K562 (cell line): ENCODE results near the gene PDE5A. TPM values are rescaled to one million over a fixed set of nuclear protein-coding genes. Genes with fewer than 3 reads are reported as not detected.
"Not testable (repeated sequence)": the region's sequence is repeated elsewhere in the genome, so short reads cannot be mapped to it uniquely, and the experiment has no call there.

ENCODE experiments used
- ATAC-seq: fragments of 200-7000 bp; cut with Tn5 transposase; 3 replicates; pipeline ENCODE4 v1.9.1; 2020; ENCODE audit warnings: moderate library complexity
- BruUV-seq: library from RNA; stranded (reverse); fragments of 400-500 nt; replicated peaks from 2 replicates; lab custom pipeline; 2021; lab: Mats Ljungman, UMichigan
- CTCF ChIA-PET: fragments of 300-600 bp; formaldehyde crosslinking; extraction: SDS; loops from one replicate; lab custom pipeline; 2021; ENCODE audit warnings: low intra/inter-chr PET ratio; lab: Yijun Ruan, JAX
- POLR2A ChIA-PET: fragments of 300-600, 350-650 bp; sonication (Branson Sonifier 250); formaldehyde crosslinking; extraction: SDS; loops from one replicate; lab custom pipeline; 2021; ENCODE audit warnings: antibody characterized with exemption, inconsistent platforms; lab: Yijun Ruan, JAX
- DNase-seq, 4 experiments: peaks; one replicate each; pipeline versions ENCODE4 v3.0.0 to v3.0.0-alpha.2; 2011 to 2018; ENCODE audit warnings: low spot score in 3 of 4, mixed read lengths in 3 of 4; ENCODE audit errors: extremely low read depth in 1 of 4
- FAIRE-seq: peaks from 2 replicates; lab custom pipeline; 2011; peaks lifted over from hg19 to GRCh38; lab: Jason Lieb, UNC
- H2AFZ ChIP-seq: 2 replicates; pipeline ENCODE4 v1.6.0; 2011; ENCODE audit warnings: low read depth, low read length, control low read depth, inconsistent platforms
- H3K27ac ChIP-seq: fragments of 200-600 bp; 3 replicates; pipeline ENCODE4 v1.8.0; 2011; ENCODE audit warnings: low read depth, mild to moderate bottlenecking, control low read depth, inconsistent platforms, low read length, moderate library complexity, mixed read lengths; ENCODE audit errors: extremely low read depth
- H3K27me3 ChIP-seq, 2 experiments: fragments of 300-600 bp in 1 of 2; 2 replicates in 1 of 2; 3 replicates in 1 of 2; pipeline versions ENCODE4 v1.6.0 to v1.8.0; 2011; ENCODE audit warnings: inconsistent platforms in 2 of 2, low read length in 2 of 2, mild to moderate bottlenecking in 1 of 2, mixed read lengths in 1 of 2, moderate library complexity in 1 of 2; ENCODE audit not compliant: control insufficient read depth in 2 of 2, insufficient read depth in 2 of 2
- H3K36me3 ChIP-seq: fragments of 300-600 bp; 3 replicates; pipeline ENCODE4 v1.8.0; 2011; ENCODE audit warnings: mild to moderate bottlenecking, low read length, inconsistent platforms; ENCODE audit not compliant: control insufficient read depth, insufficient read depth
- H3K4me1 ChIP-seq, 2 experiments: fragments of 200-600 bp in 1 of 2; replicated peaks in 1 of 2; 2 replicates in 1 of 2; 3 replicates in 1 of 2; pipeline versions ENCODE4 v1.5.1 to v1.8.0; 2011; ENCODE audit warnings: inconsistent platforms in 2 of 2, low read length in 2 of 2, mild to moderate bottlenecking in 1 of 2, mixed read lengths in 1 of 2, moderate library complexity in 1 of 2; ENCODE audit not compliant: control insufficient read depth in 2 of 2, insufficient read depth in 2 of 2
- H3K4me2 ChIP-seq: 2 replicates; pipeline ENCODE4 v1.6.1; 2011; ENCODE audit warnings: low read length, control low read depth, inconsistent platforms, mixed read lengths; ENCODE audit not compliant: insufficient read depth
- H3K4me3 ChIP-seq: fragments of 200-600 bp; sonication (generic), shearing (Covaris generic); 2 replicates; pipeline ENCODE4 v1.5.1; 2016; ENCODE audit warnings: control low read depth, inconsistent platforms
- H3K79me2 ChIP-seq: fragments of 200-600 bp; 3 replicates; pipeline ENCODE4 v1.8.0; 2011; ENCODE audit warnings: low read length, inconsistent platforms; ENCODE audit not compliant: control insufficient read depth, insufficient read depth
- H3K9ac ChIP-seq, 2 experiments: 2 replicates each; pipeline versions ENCODE4 v1.6.0 to v1.6.1; 2011; ENCODE audit warnings: low read depth in 2 of 2, low read length in 2 of 2, control low read depth in 1 of 2, inconsistent platforms in 1 of 2, mild to moderate bottlenecking in 1 of 2, mixed read lengths in 1 of 2; ENCODE audit not compliant: insufficient read depth in 1 of 2
- H3K9me1 ChIP-seq: one replicate; pipeline ENCODE4 v1.6.0; 2011; ENCODE audit warnings: inconsistent platforms, mild to moderate bottlenecking, low read length, moderate library complexity; ENCODE audit not compliant: control insufficient read depth, insufficient read depth
- H3K9me3 ChIP-seq: replicated peaks from 2 replicates; pipeline ENCODE4 v1.5.1; 2011; ENCODE audit warnings: low read depth, low read length, inconsistent platforms; ENCODE audit not compliant: control insufficient read depth, insufficient read depth
- H4K20me1 ChIP-seq: replicated peaks from 2 replicates; pipeline ENCODE4 v1.6.1; 2011; ENCODE audit warnings: low read length, inconsistent platforms, mixed read lengths; ENCODE audit not compliant: control insufficient read depth, insufficient read depth
- MTA1 ChIP-seq: fragments of 450-650 bp; IDR thresholded peaks from 2 replicates; pipeline ENCODE4 v1.6.1; 2017; ENCODE audit warnings: borderline replicate concordance
- SAP30 ChIP-seq: fragments of 200-600 bp; sonication (generic); IDR thresholded peaks from 2 replicates; pipeline ENCODE4 v1.6.1; 2012; ENCODE audit warnings: borderline replicate concordance, low read depth, mild to moderate bottlenecking, moderate library complexity, low read length, control low read depth, inconsistent platforms; ENCODE audit not compliant: insufficient read depth, poor library complexity, severe bottlenecking
- in situ Hi-C: fragments of 300-500 bp; cut with MboI; formaldehyde crosslinking; loops from 4 replicates; pipeline ENCODE4 v1.15.0; 2018; ENCODE audit warnings: inconsistent platforms, mixed read lengths
- intact Hi-C: fragments of 100-400 bp; cut with micrococcal nuclease; formaldehyde crosslinking; loops from 2 replicates; pipeline ENCODE4 v1.14.2; 2022
- polyA plus RNA-seq, 8 experiments: library from polyadenylated mRNA; depleted of rRNA in 4 of 8; stranded (reverse) in 5 of 8; unstranded in 3 of 8; fragments of >200 nt; fragmentation: Nextera tagmentation in 2 of 8; fragmentation: Illumina TruSeq in 1 of 8; extraction: Ambion mirVana in 2 of 8; extraction: Trizol in 1 of 8; gene quantifications; 2 replicates each; pipeline versions ENCODE4 v1.2.1 to v1.2.3, GENCODE V29; 2011 to 2014; ENCODE audit warnings: inconsistent platforms in 1 of 8, missing spikeins in 1 of 8
- total RNA-seq, 7 experiments: library from RNA; depleted of rRNA in 6 of 7; stranded (reverse); fragments of >200 nt in 6 of 7; fragmentation: Illumina TruSeq in 2 of 7; extraction: Trizol in 2 of 7; gene quantifications; 2 replicates each; pipeline versions ENCODE4 v1.2.1 to v1.2.3, GENCODE V29; 2011 to 2021; ENCODE audit warnings: low replicate concordance in 1 of 7
- TF ChIP-seq, protein P1 (sequence below): sonication (generic); formaldehyde crosslinking; IDR thresholded peaks from 2 replicates; pipeline ENCODE4 v1.8.0; 2023; ENCODE audit warnings: mild to moderate bottlenecking, missing genetic modification reagents

PDE5A gene
- total and polyA plus RNA-seq, 9 of the 15 experiments (the other 6 are each of a cell fraction or from before 2014, with no cell fraction given): 0.07 to 1.9 (median 0.29) TPM

GRCh38 chr4:119471259-119471658 lies 157.3 kb downstream of the PDE5A start (continued):
- no peak for TF ChIP-seq SAP30
- TF ChIP-seq MTA1: no peak
- TF ChIP-seq, protein P1, sequence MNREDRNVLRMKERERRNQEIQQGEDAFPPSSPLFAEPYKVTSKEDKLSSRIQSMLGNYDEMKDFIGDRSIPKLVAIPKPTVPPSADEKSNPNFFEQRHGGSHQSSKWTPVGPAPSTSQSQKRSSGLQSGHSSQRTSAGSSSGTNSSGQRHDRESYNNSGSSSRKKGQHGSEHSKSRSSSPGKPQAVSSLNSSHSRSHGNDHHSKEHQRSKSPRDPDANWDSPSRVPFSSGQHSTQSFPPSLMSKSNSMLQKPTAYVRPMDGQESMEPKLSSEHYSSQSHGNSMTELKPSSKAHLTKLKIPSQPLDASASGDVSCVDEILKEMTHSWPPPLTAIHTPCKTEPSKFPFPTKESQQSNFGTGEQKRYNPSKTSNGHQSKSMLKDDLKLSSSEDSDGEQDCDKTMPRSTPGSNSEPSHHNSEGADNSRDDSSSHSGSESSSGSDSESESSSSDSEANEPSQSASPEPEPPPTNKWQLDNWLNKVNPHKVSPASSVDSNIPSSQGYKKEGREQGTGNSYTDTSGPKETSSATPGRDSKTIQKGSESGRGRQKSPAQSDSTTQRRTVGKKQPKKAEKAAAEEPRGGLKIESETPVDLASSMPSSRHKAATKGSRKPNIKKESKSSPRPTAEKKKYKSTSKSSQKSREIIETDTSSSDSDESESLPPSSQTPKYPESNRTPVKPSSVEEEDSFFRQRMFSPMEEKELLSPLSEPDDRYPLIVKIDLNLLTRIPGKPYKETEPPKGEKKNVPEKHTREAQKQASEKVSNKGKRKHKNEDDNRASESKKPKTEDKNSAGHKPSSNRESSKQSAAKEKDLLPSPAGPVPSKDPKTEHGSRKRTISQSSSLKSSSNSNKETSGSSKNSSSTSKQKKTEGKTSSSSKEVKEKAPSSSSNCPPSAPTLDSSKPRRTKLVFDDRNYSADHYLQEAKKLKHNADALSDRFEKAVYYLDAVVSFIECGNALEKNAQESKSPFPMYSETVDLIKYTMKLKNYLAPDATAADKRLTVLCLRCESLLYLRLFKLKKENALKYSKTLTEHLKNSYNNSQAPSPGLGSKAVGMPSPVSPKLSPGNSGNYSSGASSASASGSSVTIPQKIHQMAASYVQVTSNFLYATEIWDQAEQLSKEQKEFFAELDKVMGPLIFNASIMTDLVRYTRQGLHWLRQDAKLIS (CRISPR knock-in tag): no peak

- H3K79me2 ChIP-seq, H3K9me3 ChIP-seq, in situ Hi-C loops, CTCF ChIA-PET, H4K20me1 ChIP-seq, H3K4me3 ChIP-seq, H3K9me1 ChIP-seq, H3K4me2 ChIP-seq, BruUV-seq, FAIRE-seq, H2AFZ ChIP-seq, POLR2A ChIA-PET, DNase-seq, H3K9ac ChIP-seq, H3K27ac ChIP-seq, ATAC-seq, intact Hi-C loops, H3K4me1 ChIP-seq, H3K27me3 ChIP-seq: not testable (repeated sequence)
- H3K36me3 ChIP-seq: peaks cover 44% of the 10 kb centered on the region; the same call in 2 of the 3 replicates
Measured at GRCh38 chr4:119470737-119471063, 157.9 kb downstream of the PDE5A start.
